HG03159 (cell line): Measurements from ENCODE around the gene RAB30.
"Not testable (repeated sequence)": the region's sequence is repeated elsewhere in the genome, so short reads cannot be mapped to it uniquely, and the experiment has no call there.

Experiments used
- ATAC-seq: cut with Tn5 transposase; IDR thresholded peaks from one replicate; pipeline ENCODE4 v1.9.1; 2021; ENCODE audit warnings: mild to moderate bottlenecking, moderate library complexity; ENCODE audit not compliant: unreplicated experiment

RAB30 gene

DNA sequence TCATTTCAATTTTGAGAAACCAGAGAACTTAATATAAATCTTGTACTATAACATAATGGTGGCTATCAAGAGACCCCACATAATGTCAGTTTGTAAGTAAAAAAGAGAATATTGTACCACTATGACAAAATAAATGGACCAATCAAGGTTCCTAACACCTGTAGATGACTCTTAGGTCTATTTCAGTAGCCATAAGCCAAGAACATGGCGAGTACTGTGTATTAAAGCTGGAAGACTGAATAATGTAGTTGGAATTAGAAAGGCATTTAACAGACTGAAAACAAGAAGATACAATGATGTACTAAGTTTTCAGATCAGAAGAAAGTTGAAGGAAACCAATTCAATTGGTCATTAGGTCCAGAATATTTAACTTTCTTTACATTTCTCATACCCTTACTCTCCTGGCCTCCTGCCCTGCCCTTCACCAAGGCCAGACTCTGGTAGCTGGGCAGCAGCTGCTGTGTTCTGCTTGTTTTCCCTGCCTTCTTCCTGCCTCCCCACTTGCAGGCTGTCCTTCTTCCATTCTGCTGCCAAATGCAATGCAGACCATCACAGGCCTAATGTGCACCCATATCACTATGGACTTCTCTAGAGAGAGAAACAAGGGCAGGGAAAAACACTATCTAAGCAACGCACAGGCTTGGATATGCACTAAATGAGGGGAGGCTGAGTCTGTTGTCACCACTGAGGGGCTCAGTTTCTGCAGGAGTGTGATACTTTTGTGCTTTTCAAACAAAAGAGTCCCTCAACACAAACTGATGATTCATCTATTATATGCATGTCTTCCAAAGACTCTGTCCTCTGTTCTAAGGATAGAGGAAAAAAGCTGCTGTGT lies 60.1 kb downstream of the RAB30 start:
- no peak for ATAC-seq

DNA sequence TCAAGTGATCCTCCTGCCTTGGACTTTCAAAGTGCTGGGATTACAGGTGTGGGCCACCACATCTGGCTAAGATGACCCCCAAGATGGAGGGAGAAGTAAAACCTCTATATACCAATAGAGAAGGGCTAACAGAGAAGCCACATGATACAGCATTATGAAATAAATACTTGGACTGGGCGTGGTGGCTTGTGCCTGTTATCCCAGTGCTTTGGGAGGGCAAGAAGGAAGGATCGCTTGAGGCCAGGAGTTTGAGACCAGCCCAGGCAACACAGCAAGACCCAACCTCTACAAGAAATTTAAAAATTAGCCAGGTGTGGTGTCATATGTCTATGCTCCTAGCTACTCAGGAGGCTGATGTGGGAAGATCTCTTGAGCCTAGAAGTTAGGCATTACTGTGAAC lies 61.7 kb downstream of the RAB30 start:
- ATAC-seq, result no peak

- ATAC-seq, result not testable (repeated sequence)
These were observed 62.6 kb downstream of the RAB30 start for GRCh38 chr11:83009136-83009535.

GRCh38 chr11:83008581-83008923 lies 63.1 kb downstream of the RAB30 start:
- no peak for ATAC-seq

DNA sequence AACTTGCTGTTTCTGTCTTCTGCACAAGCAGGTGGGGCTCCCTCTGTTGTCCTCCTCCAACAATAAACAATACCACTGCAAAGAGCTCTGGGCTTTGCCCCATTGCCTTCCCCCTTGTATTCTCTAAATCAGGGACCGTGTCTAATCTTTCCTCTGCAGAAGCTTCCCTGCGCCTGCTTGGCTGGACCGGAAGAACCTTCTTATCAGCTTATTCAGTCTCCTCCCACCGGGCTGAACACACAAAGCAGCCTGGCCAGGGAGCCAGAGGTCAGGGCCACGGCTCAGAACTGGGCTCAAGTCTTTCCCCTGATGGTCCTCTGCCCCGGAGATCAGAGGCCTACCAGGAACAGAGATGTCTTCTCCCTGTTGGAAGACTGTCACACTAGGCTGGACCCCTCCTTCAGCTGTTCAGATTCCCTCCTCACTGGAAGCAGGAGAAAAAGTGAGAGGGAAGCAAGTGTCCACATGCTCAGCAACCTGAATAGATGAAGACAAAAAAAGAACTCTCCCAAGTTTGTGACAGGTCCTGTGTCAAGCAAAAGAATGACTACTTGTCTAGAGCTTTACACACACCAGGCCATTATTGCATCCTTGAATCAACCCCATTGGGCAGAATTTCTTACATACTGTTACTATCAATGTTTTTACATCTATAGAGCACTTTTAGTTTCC lies 63.7 kb downstream of the RAB30 start:
- no peak for ATAC-seq

- ATAC-seq, result no peak
These were observed 64.2 kb downstream of the RAB30 start for GRCh38 chr11:83007477-83007876.

GRCh38 chr11:83006877-83007330 lies 64.8 kb downstream of the RAB30 start:
- peak; percentile 55 for ATAC-seq

- ATAC-seq, result no peak
These were observed 66.7 kb downstream of the RAB30 start for GRCh38 chr11:83004746-83005556.

DNA sequence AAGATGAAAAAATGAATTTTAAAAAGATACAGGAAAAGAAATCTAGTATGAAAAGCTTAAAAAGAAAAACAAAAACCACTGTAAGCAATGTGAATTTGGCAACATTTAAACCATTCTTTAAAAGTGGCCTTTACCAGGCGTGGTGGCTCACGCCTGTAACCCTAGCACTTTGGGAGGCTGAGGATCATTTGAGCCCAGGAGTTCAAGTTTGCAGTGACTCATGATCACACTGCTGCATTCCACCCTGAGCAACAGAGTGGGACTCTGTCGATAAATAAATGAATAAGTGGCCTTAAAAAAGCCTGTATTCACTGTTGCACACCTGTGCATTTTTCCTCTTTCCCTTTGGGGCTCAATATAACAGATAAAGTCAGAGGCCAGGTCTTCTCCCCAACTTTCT lies 69.2 kb downstream of the RAB30 start:
- no peak for ATAC-seq

- ATAC-seq, result no peak
These were observed 69.6 kb downstream of the RAB30 start for GRCh38 chr11:83002053-83002452.

DNA sequence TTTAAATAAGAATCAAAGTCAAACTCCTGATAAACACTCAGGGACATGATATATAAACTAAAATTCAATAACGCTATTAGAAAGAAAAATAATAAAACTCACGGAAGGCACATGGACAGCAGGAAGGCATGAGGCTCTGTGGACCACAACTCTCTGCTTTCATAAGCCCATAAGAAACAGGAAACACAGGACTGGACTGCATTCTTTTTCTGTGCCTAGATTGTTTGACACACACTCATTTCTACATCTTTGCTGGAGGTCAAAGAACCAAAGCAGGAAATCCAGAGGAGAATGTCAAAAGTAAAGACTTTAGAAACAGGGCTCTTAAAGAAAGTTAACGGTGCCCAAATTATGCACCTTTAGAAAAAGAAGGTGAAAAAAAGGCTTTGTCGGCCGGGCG lies 71.3 kb downstream of the RAB30 start:
- ATAC-seq, result no peak

DNA sequence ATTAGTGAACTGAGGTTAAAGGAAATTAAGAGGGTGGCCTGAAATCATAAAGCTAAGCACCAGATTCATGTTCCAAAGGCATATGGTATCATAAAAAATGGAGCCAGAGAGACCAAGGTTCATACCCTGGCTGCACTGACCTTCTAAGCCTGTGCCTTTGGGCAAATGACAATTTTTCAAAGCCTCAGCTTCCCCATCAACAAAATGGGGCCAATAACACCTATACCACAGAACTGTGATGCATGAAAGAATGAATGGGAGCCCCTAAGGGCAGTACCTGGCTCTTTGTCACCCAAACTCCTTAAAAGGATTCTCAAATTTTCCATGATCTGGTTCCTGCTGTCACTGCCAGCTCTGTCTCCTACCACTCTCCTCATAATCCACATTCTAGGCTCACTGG lies 72.5 kb downstream of the RAB30 start:
- no peak for ATAC-seq

DNA sequence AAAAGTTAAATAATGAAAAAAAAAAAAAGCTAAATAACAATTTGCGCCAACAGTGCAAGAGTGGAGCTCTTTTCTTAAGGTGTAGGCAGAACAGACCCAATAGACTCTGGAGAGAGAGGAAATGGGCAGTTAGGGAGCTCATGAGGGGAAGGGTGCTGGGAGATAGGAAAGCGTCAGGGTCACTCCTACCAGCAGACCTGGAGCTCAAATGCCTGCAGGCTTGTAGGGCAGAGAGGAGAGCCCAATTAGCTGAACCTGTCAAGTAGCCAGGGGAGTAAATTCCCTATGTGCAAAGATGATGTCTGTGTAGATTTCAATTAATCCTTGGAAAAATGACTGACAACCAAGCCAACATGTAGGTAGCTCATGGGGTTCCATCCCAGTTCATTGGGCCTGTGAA lies 73.0 kb downstream of the RAB30 start:
- no peak for ATAC-seq

GRCh38 chr11:82996966-82997606 lies 74.6 kb downstream of the RAB30 start:
- peak; percentile 95 for ATAC-seq

DNA sequence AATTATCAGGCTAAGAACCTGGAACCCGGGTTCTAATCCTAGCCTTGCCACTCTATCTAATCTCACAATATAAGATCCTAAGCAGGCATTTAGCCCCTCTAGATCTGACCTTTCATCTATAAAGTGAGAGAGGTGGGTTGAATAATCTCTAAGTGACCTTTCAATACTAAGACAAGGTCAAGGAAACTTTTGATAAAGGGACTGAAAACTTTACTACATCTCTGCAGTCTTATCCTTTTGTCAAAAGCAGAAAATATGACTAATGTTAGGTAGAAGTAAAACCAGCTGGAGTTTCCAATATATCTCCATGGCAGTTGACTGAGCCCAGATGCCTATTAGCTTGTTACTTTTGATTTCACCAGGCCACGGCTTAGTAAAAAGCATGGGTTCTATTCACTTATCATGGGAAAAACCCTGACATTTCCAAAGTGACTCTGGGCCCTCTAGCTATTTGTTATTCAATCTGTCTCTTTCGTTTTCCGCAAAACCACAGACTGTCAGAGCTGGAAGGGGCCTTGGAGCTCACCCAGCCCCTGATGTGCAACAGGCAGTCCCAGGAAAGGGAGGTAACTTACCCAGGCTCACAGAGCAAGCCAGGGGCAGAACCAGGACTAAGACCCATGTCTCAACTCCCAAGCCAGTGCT lies 75.8 kb downstream of the RAB30 start:
- no peak for ATAC-seq

- ATAC-seq, result no peak
These were observed 76.5 kb downstream of the RAB30 start for GRCh38 chr11:82995235-82995634.

DNA sequence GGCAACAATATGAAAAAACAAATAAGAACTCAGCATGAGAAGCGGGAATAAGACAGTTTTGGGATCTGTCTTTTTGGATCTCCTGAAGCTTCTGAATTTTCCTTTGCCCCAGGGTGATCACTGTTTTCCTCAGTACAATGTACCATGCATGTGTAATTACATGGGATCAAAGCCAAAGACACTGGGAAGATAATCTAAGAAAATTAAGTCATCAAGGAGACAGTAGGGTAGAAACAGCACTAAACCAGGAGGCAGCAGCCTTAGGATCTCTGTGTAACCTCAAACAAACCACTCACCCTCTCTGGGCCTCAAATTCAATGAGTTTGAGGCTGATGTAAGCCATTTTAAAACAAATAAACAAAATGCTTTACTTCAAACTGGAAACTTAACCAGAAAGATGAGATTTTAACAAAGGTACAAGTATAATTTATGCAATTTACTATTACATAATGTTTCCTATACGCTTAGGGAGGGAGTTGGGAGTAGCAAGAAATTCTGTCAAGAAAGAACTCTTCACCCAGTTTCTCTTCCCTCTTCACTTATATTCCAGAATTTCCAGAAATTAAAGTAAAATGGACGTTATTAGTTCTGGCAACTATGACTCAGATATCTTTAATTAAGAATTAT lies 77.0 kb downstream of the RAB30 start:
- no peak for ATAC-seq

DNA sequence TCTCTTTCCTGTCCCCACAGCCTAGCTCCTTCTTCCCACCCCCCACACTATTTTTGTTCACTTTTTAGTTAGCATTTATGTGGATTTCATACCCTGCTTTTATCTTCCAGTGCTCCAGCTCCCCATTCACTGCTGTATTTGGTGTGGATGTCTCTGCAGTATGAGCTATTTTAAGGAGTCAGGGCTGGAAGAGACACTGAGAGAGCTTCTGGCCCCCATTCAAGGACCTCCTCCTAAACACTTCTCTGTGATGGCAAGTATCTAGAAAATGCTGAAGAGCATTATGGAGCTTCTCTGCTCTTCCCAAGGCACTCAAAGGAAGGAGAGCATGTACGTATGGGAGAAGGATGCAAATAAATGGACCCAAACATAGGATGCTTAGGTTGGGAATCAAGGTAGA lies 79.5 kb downstream of the RAB30 start:
- no peak for ATAC-seq

GRCh38 chr11:82989628-82990404 lies 81.9 kb downstream of the RAB30 start:
- ATAC-seq, result no peak
